Measurements from ENCODE around the gene FBXO28.
"Not testable (repeated sequence)": the region's sequence is repeated elsewhere in the genome, so short reads cannot be mapped to it uniquely, and the experiment has no call there.

The FBXO28 gene

DNA sequence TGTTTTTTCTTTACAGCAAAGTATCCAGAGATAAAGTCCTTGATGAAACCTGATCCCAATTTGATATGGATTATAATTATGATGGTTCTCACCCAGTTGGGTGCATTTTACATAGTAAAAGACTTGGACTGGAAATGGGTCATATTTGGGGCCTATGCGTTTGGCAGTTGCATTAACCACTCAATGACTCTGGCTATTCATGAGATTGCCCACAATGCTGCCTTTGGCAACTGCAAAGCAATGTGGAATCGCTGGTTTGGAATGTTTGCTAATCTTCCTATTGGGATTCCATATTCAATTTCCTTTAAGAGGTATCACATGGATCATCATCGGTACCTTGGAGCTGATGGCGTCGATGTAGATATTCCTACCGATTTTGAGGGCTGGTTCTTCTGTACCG is 75.7 kb downstream of the FBXO28 start:
- DNase-seq: no peak

DNA sequence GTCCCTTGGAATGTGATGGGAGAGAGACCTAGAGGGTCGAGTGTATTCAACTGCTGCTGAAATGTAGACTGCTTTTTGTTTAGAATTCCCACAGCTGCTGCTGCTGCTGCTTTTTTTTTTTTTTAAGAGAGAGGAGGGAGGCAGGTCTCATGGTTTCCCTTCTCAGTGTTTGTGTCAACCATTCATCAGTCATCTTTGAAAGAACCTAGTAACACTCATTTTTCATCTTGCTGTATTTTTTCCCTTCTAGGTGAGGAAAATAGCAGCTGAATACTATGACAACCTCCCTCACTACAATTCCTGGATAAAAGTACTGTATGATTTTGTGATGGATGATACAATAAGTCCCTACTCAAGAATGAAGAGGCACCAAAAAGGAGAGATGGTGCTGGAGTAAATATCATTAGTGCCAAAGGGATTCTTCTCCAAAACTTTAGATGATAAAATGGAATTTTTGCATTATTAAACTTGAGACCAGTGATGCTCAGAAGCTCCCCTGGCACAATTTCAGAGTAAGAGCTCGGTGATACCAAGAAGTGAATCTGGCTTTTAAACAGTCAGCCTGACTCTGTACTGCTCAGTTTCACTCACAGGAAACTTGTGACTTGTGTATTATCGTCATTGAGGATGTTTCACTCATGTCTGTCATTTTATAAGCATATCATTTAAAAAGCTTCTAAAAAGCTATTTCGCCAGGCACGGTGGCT is 78.3 kb downstream of the FBXO28 start:
- DNase-seq: peak in 1 of 5 experiments; percentile 84

DNA sequence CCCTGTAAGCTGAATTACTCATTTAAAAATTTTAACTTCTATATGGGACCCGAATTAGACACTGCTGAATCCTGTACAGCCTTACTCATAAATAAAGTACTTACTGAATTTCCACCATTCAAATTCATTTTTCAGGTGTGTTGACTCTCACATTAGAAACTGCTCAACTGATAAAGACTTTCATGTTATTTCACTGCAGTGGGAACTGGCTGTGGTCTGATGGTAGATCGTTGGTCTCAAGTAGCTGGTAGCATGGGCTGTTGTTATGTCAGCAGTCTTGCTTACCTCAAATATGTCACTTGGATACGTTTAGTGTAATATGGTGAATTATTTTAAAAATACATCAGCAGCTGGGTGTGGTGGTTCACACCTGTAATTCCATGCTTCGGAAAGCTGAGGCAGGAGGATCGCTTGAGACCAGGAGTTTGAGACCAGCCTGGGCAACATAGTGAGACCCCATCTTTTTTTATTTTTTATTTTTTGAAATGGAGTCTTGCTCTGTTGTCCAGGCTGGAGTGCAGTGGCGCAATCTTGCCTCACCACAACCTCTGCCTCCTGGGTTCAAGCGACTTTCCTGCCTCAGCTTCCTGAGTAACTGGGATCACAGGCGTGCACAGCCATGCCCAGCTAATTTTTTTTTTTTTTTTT is 79.5 kb downstream of the FBXO28 start:
- DNase-seq: peak in 1 of 5 experiments; percentile 65

DNA sequence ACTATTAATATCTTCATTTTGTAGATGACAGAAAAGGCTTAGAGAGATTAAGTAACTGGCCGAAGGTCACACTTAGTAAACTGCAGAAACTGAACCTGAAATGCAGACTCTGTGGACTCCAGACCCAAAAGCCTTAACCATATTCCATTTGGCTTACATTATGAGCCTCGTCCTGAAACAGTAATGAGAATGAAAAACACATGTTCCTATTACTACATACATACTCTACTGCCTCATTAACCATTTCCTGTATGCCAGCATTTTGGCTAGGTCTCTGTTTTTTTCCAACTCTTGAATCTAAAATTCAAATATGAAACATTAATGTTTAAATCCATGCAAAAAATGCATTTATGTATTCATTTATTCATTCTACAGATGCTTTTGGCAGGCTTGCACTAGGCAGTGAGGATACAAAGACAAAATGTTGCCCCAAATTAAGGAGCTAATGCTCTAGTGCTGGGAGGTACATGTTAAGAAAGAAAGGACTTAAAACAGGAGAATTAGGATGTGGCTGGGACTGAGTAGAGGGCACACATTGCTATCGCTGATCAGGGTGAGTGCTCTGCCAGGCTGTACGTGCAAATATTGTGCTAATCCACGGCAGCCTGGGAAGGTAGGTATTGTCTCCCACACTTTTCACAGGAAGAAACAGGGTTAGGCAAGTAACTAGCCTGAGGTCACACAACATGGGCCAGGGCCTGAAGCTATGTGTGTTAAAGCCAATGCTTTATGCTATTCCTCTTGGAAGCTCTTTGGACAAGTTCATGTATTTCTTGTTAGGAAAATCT is 83.1 kb downstream of the FBXO28 start:
- no peak for DNase-seq

DNA sequence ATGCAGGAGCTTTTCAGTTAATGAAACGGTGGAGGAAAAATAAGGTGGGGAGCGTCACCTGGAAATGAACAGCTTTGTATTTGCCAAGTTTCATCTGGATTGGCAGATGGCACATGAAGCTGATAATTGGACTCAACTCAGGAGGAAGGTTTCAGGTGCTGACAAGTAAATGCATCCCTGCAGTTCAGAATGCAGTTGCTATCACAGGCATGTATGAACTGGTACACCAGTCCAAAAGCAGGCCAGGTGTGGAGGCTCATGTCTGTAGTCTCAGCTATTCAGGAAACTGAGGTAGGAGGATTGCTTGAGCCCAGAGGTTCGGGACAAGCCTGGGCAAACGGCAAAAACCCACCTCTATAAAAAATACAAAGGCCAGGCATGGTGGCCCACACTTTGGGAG is 84.7 kb downstream of the FBXO28 start:
- no peak for DNase-seq

DNA sequence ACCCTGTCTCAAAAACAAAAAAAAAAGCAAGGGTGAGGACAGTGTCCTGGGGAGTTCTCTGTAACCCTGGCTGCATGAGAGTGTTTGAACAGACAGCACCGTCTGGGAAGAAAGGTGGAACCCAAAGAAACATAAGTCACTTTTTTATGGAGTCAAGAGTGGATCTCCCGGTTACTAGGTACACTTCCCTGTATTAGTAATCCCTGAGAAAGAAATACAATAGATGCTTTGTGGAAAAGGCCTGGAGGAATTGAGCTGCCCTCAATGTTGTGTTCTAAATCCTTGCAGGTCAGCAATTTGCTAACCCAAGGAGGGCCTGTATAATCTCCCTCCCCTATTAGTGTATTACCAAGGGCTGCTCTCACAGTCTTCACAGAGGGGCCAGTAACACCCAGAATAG is 85.8 kb downstream of the FBXO28 start:
- no peak for DNase-seq

DNA sequence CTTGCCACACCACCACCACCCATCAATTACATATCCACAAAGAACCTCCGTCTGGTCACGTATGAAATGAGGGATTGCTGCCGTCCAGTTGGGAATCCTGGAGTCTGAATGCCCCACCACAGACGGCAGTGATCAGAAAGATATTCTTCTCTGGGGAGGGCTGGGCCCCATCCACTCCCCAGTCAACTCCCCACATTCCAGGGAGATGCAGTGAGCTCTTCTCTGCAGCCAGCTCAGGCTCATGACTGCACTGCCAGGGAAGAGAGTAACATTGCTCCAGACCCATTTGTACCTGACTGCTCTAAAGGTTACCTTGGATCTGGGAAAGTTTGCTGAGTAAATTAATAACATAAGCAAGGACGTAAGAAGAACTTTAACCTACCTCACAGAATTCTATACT is 87.5 kb downstream of the FBXO28 start:
- DNase-seq: no peak

DNA sequence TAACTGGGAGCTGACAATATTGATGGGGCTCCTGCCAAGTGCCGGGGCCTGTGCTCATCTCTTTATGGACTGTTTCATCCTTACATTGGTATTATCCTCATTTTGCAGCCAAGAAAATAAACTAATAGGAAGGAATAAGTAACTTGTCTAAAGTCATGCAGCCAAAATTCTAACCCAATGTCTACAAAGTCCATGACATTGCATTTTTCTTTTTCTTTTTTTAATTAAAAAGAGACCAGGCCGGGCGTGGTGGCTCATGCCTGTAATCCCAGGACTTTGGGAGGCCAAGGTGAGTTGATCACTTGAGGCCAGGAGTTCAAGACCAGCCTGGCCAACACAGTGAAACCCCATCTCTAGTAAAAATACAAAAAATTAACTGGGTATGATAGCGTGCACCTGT is 87.9 kb downstream of the FBXO28 start:
- no peak for DNase-seq

DNA sequence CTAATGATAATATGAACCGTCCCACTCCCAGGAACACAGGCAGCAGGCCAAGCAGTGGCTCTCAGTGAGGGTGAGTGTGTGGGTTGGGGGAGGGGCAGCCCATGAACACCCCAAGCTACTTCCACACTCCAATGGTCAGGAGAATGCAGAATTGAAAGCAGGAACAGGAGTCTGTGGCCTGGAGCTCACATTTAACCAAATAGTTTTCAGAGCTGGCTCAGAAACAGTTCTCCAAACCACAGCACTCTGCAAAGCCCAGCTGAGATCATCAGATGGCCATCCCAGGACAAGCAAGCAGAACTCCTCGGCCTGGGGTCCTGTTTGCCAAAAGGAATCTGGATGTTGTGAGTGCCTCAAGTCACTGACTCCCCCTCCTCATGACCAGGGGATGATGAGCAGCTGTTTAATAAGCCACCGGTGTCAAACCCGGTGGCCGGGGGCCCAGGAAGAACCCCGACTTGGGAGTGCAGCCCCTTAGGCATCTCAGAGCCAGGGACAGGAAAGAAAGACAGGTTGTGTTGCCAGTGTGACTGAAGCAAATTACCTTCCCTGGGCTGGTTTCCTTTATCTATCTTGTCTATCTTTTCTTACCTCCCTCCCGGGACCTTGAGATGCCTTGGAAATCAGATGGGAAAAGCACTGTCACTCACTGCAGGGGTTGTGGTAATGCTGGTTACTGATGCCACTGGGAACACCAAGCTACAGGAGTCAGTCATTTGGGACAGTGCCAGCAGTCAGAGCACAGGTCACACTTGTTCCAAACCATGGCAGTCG is 89.5 kb downstream of the FBXO28 start:
- no peak for DNase-seq

DNA sequence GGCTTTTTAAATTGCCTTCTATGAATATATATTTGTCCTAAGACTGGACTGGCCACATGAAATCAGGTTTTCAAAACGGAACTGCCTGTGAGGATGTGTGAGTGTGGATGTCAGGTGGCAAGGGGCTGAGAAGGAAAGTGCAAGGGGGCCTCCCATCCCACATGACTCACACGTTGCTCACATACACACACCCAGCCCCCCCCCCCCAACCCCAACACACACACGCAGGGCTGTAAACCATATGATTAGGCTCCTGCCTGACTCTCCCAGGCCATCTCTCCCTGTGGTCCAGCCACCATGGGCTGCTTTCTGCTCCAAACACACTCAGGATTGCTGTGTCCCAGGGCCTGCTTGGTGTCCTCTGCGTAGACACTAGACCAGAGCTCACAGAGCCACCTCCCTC is 91.5 kb downstream of the FBXO28 start:
- peak in 2 of 5 experiments; percentile 23 to 74 for DNase-seq

DNA sequence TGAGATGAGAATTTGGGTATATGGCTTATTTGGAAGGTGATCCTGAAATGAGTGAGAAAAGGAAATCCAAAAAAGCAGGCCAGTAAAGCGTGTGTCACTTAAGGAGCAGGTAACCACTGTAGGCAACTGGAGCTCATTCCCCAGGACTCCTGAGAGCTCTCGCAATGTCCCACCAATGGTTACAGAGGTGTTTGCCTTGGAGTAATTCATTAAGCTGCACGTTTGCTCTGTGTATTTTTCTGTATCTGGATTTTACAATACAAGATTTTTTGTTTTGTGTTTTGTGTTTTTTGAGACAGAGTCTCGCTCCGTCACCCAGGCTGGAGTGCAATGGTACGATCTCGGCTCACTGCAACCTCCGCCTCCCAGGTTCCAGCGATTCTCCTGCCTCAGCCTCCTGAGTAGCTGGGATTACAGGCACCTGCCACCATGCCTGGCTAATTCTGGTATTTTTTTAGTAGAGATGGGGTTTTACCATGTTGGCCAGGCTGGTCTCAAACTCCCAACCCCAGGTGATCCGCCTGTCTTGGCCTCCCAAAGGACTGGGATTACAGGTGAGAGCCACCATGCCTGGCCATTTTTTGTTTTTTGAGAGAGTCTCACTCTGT is 92.1 kb downstream of the FBXO28 start:
- DNase-seq: not testable (repeated sequence)

DNA sequence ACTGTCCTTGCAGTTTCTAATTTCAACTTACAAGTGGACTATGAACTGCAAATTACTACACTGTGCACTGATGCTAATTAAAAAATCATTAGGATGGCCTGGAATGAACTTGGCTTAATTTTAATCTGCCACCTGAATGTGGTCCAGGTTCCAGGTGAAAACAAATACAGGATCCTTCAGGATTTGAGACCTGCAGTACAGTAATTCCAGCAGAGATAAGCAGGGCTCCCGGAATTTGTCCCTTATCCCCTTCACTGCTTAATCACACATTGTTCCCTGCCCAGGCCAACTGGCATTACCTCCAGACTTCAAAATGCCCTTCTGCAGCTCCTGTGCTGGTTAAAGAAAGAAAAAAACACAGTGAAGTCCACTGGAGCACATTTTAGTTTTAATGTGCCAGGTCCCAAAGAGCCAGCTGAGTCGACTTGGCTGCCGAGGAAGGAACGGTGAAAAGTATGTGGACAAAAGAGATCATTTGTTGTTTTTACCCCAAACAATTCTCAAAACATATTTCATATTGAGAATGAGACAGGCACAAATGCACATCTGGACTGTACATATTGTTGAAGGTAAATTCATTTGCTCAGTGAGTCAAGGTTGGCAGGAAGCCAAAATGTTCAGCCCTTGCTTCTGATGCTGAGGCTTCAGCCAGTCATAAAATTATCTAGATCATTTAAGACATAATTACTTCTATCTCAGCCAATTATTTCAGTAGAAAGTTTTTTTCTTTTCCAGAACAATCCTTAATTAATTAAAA is 97.5 kb downstream of the FBXO28 start:
- DNase-seq: peak in 1 of 5 experiments; percentile 39

All from T-helper 2 cell (primary cell).